GM21515 (cell line): ENCODE data around the gene NTNG1.
"Not testable (repeated sequence)": the region's sequence is repeated elsewhere in the genome, so short reads cannot be mapped to it uniquely, and the experiment has no call there.

Experiments used
- ATAC-seq: cut with Tn5 transposase; IDR thresholded peaks from one replicate; pipeline ENCODE4 v1.9.1; 2021; ENCODE audit not compliant: unreplicated experiment

Gene NTNG1

GRCh38 chr1:107140703-107141490 is at the start of gene NTNG1:
Gene NTNG1 (plus strand): TSS chr1:107141039.
- ATAC-seq: peak; percentile 45

DNA sequence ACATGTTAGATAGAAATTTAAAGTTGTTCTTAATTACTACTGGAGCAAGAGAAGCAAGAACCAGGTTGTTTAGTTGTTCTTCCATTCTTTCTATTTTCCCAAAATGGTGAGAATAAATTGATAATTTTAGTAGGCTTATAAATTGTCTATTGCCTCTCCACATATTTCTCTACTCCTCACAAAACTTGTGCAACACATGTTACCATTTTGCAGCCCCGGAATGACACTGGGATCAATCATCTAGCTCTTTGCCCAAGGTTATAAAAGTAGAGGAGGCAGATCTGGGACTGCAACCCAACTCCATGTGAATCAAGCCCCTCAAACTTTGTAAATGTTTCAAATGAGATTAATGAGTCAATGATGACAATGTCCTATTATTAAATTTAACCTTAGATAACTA is 49.4 kb upstream of the NTNG1 start:
- no peak for ATAC-seq

DNA sequence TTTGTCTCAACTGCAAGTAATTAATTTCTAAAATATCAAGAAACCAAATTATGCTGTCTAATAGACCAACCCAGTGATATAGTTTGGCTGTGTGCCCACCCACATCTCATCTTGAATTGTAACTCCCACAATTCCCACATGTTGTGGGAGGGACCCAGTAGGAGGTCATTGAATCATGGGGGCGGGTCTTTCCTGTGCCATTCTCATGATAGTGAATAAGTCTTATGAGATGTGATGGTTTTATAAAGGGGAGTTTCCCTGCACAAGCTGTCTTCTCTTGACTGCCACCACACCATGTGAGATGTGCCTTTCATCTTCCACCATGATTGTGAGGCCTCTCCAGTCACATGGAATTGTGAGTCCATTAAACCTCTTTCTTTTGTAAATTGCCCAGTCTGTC is 47.4 kb upstream of the NTNG1 start:
- ATAC-seq: not testable (repeated sequence)

DNA sequence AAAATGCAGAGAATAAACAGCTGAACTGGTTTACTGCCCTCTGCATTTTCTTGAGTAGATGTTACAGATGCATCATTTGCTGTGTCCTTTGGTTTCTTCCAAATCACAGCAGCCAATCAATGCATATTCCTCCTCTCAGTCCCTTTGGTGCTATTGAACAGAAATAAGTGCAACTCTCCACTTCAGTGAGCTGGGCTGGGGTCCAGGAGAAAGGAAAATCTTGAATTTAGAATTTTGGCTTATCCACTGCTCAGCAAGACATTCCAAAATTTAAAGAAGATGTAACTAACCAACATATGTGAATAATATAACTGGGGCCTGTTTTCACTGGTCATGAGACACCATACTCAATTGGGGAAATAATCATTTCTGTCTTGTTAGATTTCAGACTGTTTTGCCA is 45.2 kb upstream of the NTNG1 start:
- no peak for ATAC-seq

- no peak for ATAC-seq
These were observed 44.1 kb upstream of the NTNG1 start for GRCh38 chr1:107096690-107097089.

GRCh38 chr1:107098961-107099360 is 41.9 kb upstream of the NTNG1 start:
- no peak for ATAC-seq

DNA sequence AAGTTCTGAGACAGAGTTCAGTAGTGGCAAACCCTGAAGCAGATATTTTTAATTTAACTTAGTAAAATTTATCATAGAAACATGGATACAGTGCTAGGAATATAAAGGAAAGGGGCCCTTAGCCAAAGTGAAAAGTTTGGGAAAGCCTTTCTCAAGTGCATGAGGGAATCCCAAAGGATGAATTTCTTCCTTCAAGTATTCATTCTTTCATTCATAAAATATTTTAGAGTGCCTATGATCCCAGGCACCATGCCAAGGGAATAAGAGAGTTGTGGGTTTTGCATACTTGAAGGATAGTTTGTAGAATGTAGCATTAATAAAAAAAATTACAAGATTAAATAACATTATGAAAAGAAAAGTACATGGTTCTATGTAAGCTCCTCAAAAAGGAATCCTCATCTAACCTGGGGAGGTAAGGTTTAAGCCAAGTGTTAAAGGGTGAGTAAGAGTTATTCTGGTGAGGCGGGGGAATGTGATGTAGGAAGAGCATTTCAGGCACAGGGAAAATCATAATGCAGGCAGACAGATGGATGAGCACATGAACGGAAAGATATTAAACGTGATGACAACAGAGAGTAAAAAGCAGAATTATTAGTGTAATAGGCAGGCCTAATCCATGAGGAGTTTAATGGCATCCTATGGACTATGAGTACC is 40.4 kb upstream of the NTNG1 start:
- no peak for ATAC-seq

DNA sequence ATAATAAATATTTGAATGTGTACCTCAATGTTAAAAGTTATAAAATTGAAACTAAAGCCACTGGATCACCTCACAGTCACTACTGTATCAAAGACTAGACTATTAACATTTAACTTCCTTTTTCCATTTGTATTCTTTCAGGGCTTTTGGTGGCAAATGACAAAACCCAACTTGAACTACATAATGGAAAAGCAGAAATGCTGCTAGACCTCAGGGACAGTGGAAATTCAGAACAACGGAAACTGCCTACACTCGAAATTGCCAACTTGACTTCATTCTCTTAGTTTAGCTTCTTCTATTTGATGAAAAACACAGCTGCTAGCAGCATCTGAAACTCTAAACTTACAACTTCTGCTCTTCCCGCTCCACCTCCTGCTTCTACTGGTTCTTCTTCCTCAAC is 34.9 kb upstream of the NTNG1 start:
- no peak for ATAC-seq

GRCh38 chr1:107110326-107110725 is 30.5 kb upstream of the NTNG1 start:
- ATAC-seq: no peak

GRCh38 chr1:107116306-107116790 is 24.5 kb upstream of the NTNG1 start:
- ATAC-seq: no peak

DNA sequence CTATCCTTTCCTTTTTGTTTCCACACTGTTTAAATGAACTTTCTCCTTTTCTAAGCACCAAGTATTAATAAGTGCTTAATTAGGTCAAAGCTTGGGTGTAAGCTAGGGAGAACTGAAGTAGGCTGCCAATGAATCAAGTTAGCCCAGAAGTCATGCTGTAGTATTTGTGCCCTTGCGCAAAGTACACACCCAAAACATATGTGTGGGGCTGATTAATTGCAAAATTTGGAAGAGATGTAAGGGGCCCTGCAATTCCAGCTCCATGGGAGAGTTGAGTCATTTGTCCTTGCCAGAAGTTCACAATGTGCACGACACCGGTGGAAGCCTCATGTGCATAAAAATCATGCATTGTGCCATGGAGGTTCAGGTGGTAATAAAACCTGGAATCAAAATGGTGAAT is 18.6 kb upstream of the NTNG1 start:
- no peak for ATAC-seq

DNA sequence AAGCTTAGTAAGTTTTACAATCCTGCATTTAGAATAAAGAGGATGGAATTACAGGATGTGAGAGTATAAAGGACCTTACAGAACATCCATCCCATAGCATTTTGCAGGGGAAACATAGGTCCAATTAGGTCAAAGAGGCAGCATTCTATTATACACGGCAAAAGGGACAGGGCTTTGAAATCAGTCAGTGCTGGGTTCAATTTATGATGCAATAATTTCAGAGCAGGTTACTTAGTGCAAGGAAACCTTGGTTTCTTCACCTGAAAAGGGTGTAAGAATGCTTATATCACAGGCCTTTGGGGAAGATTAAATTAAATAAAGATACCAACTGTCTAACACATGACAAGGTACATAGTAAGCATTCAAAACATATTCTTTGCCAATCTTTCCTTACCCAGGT is 17.1 kb upstream of the NTNG1 start:
- no peak for ATAC-seq

- ATAC-seq: no peak
These were observed 16.1 kb upstream of the NTNG1 start for GRCh38 chr1:107124694-107125093.

DNA sequence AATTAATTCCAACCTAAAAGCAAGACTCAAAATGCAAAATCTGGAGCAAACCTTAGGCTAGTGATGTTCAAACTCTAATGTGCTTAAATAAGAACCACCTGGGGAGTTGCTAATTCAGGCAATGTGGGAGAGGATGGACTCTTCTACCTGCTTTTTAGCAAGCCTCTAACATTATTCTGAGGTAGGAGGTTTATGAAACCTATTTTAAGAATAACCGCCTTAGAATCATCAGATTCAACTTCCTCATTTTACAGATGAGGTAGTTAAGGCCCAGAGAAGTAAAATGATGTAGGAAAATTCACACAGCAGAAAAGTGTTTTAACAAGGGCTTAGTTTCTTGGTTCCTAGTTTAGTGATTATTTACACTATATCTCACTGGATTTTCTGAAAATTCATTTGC is 8.6 kb upstream of the NTNG1 start:
- ATAC-seq: peak; percentile 74

DNA sequence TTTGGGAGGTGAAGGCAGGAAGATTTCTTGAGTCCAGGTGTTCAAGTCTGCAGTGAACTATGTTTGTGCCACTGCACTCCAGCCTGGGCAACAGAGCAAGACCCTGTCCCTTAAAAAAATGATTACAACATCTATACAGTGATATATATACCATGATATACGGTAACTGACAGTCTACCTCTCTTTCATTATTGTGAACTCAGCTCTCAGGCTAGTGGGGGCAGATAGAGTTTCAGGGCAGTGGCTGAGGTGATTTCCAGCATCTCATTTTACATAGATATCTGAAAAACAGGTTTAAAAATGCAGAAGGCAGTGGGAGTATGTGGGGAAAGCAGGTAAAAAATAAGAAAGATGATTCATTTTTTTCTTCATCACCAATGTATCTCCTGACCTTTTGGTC is 8.1 kb upstream of the NTNG1 start:
- peak; percentile 57 for ATAC-seq

DNA sequence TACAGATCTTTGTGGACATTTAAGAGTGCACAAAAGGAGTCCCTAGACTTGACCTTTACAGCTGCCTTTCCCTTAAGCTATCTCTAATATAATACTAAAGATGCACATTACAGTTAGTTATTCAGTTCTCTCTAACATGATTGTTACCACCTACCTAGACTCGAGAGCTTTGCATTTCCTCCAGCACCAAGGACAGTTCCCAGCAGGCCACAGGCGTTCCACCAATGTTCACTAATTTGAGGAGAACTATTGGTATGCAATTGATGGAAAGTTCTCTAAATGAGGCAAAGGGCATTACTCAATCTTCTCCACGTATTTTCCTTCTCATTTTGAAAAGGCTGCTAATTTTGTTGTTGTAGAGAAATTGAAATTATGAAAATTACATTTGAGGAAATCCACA is 5.4 kb upstream of the NTNG1 start:
- ATAC-seq: no peak

GRCh38 chr1:107138166-107138565 is 2.7 kb upstream of the NTNG1 start:
- no peak for ATAC-seq

GRCh38 chr1:107138767-107139445 is 1.9 kb upstream of the NTNG1 start:
- no peak for ATAC-seq

DNA sequence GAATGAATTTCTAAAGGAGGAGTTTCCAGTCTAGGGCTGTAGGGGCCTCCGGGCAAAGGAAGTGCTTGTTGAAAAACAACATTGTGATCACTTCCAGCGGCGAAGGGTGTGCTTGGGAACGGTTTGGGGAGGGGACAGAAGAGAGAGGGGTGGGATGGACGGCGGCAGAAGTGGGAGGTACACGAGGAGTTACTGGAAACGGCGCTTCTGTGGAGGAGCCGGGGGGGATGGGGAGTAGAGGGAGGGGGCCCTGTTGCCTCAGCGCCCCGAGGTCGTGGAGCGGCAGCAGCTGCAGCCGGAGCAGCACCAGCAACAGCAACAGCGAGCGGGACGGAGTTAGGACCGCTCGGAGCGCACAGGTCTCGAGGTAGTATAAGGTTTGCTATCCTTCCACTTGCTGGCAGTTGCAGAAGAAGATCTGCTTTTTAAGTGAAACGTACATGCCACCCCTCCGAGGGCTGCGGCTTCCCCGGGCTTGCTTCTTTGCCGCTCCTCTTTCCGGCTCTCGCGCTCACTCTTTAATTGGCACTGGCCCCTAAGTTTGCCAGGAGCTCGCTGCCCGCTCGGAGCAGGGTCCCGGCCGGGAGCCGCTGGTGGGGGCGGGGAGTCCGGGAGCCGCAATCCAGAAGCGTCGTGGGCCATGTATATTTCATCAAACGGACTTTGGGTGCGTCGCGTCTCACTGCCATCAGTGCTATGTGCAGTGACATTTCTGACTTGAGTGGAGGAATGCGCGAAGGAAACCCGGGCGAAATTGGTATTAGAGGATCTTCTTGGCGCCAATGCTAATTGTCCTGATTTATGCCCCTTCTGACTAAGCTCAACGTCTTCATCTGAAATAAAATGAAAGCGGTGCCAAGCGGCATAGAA is 771 bp upstream of the NTNG1 start:
- ATAC-seq: peak; percentile 46

DNA sequence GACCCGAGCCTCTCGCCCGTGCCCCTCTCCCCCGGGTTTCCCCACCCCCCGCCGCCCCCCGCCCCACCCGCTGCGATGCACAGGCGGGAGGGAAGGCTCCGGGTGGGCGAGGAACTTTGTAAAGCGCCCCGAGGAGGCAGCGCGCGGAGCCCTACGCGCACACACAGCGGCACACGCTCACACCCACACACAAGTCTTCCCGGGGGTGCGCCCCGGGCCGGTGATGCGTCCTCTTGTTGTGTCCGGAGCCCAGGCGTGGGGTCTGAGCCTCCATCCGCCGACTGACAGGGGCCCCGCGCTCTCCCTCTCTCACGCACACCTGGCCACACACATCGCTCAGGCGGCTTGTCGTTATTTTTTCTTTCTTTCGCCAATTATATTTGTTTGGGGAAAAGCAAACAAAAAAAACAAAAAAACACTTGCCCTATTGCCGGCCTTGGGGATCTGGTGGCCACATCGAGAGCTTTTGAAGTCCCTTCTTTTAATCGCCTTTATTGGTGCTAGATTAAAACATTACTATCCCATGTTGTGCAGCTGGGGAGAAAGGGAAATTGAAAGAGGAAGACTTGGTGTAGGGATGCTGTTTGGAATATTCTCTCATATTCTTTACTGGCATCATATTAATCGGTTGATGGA is 770 bp downstream of the NTNG1 start:
- peak; percentile 47 for ATAC-seq

DNA sequence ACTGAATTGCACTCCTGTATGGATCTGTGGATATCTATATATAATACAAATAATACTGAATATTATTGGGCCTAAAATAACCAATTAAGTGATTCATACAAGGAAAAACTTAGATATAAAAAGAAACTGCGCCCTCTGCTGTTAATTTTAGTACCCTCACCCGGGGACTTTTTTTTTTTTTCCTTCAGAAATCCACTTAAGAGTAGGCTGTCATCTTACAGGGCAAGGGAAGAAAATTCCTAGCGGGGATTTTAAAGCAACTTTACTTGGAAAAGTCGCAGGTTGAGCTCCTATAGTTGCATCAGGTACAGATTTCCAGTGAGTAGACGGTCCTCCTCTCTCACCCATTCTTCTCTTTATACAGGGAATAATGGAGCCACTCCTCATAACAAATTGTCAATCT is 1.3 kb downstream of the NTNG1 start:
- ATAC-seq: no peak
